GM12873 (cell line): Measurements from ENCODE around the gene KIF5A.

Experiments used
- TF ChIP-seq, protein P1 (sequence below): IDR thresholded peaks from 2 replicates; pipeline ENCODE4 v1.5.1; 2012; ENCODE audit warnings: low read depth, mild to moderate bottlenecking, moderate library complexity, low read length, control low read depth; ENCODE audit not compliant: insufficient read depth; ENCODE audit errors: missing control alignments

Gene KIF5A

DNA sequence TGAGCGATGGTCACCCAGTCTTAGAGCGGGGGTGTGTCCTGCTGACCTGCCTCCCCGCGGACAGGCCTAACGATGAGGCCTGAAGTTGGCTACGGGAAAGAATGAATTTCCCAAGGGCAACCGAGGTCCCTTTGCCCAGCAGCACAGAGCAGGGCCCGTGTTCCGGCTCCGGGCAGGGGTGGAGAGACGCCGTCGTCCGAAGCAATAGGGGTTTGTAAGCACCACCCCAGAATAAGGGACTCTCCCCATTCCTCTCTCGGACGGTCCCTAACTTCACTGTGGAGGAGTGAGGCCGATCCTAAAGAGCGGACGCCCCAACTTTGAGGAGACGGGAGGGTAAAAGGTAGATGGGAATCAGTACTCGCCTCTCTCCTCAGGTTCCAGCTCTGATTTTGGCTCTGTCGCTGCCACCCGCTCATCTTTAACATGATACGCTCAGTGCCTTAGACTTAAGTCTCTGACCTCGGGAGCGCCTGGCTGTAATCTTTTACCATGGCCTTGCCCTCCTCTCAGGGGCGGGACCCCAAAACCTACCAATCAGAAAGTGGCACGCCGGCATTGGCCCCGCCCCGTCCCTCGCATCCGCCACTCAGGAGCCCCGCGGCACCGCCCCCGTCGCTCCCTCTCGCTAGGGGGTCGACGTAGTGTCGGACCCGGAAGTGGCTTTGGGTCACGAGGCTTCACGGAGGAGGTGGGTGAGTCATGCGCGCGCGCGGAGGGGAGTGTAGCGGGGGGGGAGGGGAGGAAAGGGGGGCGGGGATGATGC is 29.6 kb upstream of the KIF5A start, which contains the start of gene DDIT3:
Gene DDIT3, minus strand, starts transcription at position 462 of the 766 bp plus-strand sequence. CDS start 3,108 bp downstream, outside the sequence.
- TF ChIP-seq, protein P1, sequence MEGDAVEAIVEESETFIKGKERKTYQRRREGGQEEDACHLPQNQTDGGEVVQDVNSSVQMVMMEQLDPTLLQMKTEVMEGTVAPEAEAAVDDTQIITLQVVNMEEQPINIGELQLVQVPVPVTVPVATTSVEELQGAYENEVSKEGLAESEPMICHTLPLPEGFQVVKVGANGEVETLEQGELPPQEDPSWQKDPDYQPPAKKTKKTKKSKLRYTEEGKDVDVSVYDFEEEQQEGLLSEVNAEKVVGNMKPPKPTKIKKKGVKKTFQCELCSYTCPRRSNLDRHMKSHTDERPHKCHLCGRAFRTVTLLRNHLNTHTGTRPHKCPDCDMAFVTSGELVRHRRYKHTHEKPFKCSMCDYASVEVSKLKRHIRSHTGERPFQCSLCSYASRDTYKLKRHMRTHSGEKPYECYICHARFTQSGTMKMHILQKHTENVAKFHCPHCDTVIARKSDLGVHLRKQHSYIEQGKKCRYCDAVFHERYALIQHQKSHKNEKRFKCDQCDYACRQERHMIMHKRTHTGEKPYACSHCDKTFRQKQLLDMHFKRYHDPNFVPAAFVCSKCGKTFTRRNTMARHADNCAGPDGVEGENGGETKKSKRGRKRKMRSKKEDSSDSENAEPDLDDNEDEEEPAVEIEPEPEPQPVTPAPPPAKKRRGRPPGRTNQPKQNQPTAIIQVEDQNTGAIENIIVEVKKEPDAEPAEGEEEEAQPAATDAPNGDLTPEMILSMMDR: no peak

DNA sequence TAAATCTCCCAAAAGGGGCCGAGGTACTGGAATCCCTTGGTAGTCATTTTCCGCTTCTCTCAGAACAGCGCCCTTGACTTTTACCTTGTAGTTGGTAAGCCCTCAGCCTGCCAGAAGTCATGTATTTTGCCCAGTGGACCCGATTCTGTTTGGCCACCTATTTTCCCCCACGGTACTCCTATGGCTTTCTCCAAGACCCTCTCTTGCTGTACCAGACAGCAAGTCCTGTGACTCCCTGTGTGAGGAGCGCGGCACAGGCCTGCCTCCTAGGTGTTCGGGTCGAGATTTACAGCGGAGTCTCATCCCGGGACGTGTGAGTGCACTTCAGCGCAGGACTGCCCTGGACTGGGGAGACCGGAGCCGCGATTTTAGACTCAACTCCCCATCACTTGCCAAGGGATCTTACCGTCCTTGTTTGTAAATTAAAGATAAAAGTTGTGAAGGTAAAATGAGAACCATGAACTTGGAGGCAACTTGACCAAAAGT is 28.3 kb upstream of the KIF5A start:
- TF ChIP-seq, protein P1: no peak

DNA sequence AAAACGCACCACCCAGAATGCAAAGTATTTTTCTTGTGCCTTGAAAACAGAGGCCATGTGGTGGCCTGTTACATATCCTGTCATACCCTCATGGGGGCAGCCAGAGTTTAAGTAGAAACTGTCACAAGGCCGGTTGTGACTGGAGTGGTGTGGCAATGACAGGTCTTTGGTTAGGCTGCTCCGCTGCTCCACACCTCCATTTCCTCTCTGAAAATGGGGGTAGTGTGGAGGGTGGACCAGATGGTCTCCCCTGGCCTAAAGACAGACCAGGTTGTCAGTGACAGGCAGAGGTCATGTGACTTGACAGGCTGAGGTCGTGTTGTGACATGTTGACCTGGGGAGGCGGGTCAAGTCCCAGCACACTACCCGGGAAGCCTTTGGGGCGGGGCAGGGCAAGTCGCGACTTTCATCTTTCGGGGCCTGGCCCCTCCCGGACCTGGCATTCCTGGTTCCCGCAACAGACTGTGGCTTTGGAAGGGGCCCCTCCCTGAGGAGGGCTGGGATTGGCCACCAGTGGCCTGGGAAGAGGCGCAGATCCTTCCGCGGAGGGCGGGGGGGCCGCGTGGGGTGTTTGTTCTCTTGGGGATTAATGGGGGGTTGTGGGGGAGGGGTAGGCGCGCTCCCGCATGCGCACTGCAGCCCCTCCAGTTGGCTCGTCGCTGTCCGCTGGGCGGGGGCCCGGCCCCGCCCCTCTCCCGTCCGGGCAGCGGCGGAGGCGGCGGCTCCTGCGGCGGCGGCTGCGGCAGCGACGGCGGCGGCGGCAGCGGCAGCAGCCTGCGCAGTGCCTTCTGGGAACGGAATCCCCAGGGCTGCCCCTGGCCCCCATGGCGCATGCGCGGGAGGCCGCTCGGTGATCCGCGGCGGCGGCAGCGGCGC is 27.6 kb upstream of the KIF5A start, which contains the start of gene MBD6:
Gene MBD6, plus strand, starts transcription at position 814 of the 876 bp plus-strand sequence. CDS start 1,480 bp downstream, outside the sequence.
- TF ChIP-seq, protein P1: no peak

DNA sequence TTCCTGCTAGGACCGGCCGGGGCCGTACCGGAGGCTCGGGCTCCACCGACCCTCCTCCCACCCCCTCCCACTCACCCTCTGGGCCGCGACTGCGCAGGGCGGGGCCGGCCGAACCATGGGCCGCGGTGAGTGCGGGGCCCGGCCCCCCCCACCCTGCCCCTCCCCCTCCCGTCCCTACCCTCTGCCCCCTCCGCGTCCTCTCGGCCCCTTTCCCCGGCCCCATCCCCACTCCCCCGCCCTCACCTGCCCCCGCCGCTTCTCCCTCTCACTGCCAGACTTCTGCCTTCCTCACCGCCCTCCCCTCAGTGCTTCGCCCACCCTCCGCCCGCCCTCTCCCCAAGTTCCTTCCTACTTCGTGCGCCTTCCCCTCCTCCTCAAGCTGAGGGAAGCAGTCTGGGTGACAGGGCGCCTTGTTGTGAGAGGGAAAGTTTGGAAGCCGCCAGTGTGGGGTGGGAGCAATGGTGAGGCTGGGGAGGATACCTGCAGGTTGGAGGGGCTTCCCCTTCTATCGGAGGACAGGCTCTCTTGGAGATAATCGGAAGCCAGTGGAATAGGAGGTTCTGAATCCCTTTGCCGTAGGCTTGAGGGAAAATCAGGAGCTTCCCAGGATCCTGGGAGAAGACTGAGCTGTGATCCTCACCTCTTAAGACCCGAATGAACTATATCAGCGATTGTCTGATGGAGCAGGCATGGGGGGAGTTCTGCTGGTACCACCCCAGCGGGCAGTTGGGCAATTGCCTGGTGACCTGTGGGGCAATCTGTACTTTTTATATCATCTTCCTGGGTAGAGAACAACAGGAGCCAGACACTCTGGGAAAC is 26.7 kb upstream of the KIF5A start:
- TF ChIP-seq, protein P1: no peak

DNA sequence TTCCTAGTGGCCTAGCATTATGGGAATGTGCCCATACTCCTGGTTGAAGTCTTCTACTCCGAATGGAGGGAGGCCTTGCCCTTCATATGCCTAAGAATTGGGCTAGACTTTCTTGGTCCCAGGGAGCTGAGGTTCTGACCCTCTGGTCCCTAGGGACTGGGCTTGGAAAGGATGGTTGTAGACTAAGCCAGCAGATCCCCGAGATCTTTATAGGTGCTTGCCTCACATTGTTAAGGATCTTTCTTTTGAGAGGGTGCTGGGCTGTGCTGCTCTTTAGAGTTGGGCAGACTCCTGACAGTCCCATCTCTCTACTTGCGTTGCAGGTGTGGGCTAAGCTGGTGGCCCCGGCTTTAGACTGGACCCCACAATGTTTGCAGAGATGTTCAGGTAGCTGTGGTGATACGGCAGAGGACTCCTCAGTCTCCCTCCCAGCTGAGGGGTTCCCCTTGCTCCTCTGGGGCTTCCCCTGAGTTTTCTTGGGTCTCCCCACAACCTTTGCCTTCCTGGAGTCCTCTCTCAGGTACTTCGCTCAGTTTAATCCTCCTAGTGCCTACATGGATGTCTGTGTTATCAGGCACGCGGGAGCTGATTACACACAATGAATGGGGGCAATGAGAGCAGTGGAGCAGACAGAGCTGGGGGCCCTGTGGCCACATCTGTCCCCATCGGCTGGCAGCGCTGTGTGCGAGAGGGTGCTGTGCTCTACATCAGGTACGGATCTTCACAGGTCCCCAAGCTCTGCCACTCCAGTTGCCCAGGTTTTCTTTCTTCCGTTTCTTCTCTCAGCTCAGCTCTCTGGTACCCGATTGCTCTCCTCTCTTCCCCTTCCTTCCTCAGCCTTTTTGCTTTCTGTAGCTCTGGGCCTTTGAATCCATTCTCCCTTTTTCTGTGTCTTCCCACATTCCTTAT is 25.9 kb upstream of the KIF5A start:
- TF ChIP-seq, protein P1: no peak

DNA sequence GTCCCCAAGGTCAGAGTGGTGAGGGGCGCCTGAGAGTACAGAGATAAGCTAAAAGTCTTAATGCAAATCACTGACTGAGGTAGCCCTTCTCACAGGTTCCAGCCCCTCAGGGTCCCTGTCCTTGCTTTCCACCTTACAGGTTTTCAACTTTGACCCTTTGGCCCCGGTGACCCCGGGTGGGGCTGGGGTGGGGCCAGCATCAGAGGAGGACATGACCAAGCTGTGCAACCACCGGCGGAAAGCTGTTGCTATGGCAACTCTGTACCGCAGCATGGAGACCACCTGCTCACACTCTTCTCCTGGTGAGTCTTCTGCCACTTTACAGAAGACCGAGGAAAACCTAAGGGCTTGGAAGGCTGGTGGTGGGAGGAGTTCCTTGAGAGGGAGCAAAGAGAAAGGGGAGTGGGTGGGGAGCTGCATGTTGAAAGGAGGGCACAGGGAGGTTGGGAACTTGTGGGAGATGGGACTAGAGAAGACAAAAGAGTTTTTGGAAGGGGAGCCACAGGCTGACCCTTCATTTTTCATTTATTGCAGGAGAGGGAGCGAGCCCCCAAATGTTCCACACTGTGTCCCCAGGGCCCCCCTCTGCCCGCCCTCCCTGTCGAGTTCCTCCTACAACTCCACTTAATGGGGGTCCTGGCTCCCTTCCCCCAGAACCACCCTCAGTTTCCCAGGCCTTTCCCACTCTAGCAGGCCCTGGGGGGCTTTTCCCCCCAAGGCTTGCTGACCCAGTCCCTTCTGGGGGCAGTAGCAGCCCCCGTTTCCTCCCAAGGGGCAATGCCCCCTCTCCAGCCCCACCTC is 24.8 kb upstream of the KIF5A start:
- TF ChIP-seq, protein P1: no peak
